Smooth muscle cell of the coronary artery (primary cell): ENCODE measurements around the gene SMPDL3B. TPM values are rescaled to one million over a fixed set of nuclear protein-coding genes. Genes with fewer than 3 reads are reported as not detected.

ENCODE experiments used
- total RNA-seq: library from RNA; depleted of rRNA; stranded (reverse); fragments of >200 nt; gene quantifications from 2 replicates; pipeline ENCODE4 v1.2.3, GENCODE V29; 2014; ENCODE audit warnings: low replicate concordance

Gene SMPDL3B, protein sequence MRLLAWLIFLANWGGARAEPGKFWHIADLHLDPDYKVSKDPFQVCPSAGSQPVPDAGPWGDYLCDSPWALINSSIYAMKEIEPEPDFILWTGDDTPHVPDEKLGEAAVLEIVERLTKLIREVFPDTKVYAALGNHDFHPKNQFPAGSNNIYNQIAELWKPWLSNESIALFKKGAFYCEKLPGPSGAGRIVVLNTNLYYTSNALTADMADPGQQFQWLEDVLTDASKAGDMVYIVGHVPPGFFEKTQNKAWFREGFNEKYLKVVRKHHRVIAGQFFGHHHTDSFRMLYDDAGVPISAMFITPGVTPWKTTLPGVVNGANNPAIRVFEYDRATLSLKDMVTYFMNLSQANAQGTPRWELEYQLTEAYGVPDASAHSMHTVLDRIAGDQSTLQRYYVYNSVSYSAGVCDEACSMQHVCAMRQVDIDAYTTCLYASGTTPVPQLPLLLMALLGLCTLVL
- 0.08 and 0.12 TPM in 2 replicates for total RNA-seq

DNA sequence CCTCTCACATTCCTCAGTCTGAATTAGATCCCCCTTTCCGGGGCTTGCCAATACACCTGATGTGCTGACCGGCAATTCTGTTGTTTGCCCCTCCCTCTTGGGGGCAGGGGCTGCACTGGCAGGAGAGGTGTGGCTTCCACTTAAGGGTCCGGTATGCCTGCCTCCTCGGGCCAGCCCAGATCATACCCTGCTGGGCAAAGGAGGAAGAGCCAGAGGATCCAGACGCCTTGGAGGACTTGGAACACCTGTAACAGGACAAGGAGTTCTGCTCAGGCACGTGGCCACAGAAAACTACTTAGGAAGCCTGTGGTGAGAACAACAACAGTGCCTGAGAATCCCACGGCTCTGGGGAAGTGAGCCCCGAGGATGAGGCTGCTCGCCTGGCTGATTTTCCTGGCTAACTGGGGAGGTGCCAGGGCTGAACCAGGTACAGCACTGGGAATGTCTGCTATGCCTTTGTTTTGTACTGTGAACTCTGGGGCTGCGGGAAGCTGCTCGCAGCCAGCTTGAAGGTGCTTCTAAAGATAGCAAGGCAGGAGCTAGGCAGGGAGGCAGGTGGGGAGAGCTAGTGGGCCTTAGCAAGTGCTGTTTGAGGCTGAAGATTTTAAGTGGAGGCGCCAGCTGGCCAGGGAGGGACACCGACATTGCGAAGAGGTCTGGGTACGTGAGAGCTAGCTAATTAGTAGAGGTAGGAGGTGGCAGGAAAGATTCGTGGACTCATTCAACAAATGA, at the start of gene SMPDL3B:
SMPDL3B (plus strand) TSS at position 183 of the 732 bp plus-strand sequence; CDS start at position 367, 184 bp downstream.

DNA sequence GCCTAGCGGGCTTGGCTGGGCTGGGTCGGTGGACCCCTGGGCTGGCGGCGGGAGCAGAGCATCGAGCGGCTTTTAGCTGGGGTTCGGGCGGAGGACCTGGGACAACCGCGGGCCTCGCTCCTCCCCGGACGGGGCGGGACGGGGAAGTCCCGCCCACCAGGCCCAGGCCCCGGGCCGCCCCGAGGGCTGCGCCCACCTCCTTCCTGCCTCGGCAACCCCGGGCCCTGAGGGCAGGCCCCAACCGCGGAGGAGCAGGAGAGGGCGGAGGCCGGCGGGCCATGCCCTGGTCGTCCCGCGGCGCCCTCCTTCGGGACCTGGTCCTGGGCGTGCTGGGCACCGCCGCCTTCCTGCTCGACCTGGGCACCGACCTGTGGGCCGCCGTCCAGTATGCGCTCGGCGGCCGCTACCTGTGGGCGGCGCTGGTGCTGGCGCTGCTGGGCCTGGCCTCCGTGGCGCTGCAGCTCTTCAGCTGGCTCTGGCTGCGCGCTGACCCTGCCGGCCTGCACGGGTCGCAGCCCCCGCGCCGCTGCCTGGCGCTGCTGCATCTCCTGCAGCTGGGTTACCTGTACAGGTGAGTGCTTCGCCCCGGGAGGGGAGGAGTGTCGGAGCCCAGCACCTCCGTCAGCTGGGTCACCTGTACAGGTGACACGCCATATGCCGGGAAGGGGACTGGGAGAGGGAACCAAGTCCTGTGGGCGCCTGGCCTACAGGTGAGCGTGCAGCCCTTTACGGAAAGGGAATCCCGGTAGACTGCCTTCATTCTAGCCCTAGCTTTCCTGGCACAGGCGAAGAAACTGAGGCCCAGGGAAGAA, 25.2 kb downstream of the SMPDL3B start, which contains the start of gene XKR8:
XKR8 (plus strand) TSS at position 182 of the 812 bp plus-strand sequence; CDS start at position 279, 97 bp downstream.

Other genes starting within 250 kb of the SMPDL3B start
- gene FAM76A, start 209.0 kb upstream of the SMPDL3B start, total RNA-seq = 9.2 and 16.7 TPM in 2 replicates
- gene STX12, start 161.8 kb upstream of the SMPDL3B start, total RNA-seq = 32.4 and 37.4 TPM in 2 replicates
- 44.0 and 44.3 TPM in 2 replicates for gene PPP1R8, start 104.2 kb upstream of the SMPDL3B start, total RNA-seq
- gene THEMIS2, start 62.5 kb upstream of the SMPDL3B start, total RNA-seq = 1.2 and 2.0 TPM in 2 replicates
- 21.4 and 24.2 TPM in 2 replicates for gene RPA2, start 20.4 kb upstream of the SMPDL3B start, total RNA-seq
- 2.1 and 2.6 TPM in 2 replicates for gene XKR8, start 25.0 kb downstream of the SMPDL3B start, total RNA-seq
- gene EYA3, start 153.6 kb downstream of the SMPDL3B start, total RNA-seq = 7.0 and 7.4 TPM in 2 replicates
- gene PTAFR, start 241.7 kb downstream of the SMPDL3B start, total RNA-seq = 0.12 TPM in 1 of 2 replicates, not detected in the other